H1 (cell line): ENCODE data around the gene NAALADL1. TPM values are rescaled to one million over a fixed set of nuclear protein-coding genes. Genes with fewer than 3 reads are reported as not detected.

Experiments used
- CTCF ChIA-PET: fragments of 300-600 bp; sonication (Branson Sonifier 250); formaldehyde crosslinking; loops from one replicate; lab custom pipeline; 2021; ENCODE audit not compliant: partially characterized antibody; lab: Charles Lee
- POLR2A ChIA-PET: fragments of 300-600 bp; sonication (Branson Sonifier 250); formaldehyde crosslinking; loops from one replicate; lab custom pipeline; 2021; ENCODE audit warnings: inconsistent platforms; ENCODE audit not compliant: partially characterized antibody; lab: Charles Lee
- DNase-seq, 2 experiments: peaks; one replicate each; pipeline versions ENCODE4 v3.0.0 to v3.0.0-alpha.2; 2010 to 2022; ENCODE audit warnings: low spot score in 2 of 2, low read depth in 1 of 2, mixed read lengths in 1 of 2
- FAIRE-seq: peaks from 2 replicates; lab custom pipeline; 2011; peaks lifted over from hg19 to GRCh38; lab: Jason Lieb, UNC
- H2AFZ ChIP-seq: 2 replicates; pipeline ENCODE4 v1.8.1; 2012; ENCODE audit warnings: low read length, inconsistent platforms
- H2AK5ac ChIP-seq: 2 replicates; pipeline ENCODE4 v1.6.1; 2013; ENCODE audit warnings: low read depth, low read length
- H2BK120ac ChIP-seq: replicated peaks from 2 replicates; pipeline ENCODE3; 2013; ENCODE audit warnings: low read depth, low read length, inconsistent platforms
- H2BK12ac ChIP-seq: 2 replicates; pipeline ENCODE4 v1.6.1; 2013; ENCODE audit warnings: low read depth, low read length
- H2BK15ac ChIP-seq: 2 replicates; pipeline ENCODE4 v1.6.1; 2013; ENCODE audit warnings: low read length
- H2BK20ac ChIP-seq: 2 replicates; pipeline ENCODE4 v1.6.1; 2013; ENCODE audit warnings: low read length
- H2BK5ac ChIP-seq: 2 replicates; pipeline ENCODE4 v1.6.1; 2013; ENCODE audit warnings: low read depth, low read length
- H3K14ac ChIP-seq: 2 replicates; pipeline ENCODE4 v1.6.1; 2013; ENCODE audit warnings: inconsistent platforms; ENCODE audit not compliant: insufficient read length
- H3K18ac ChIP-seq: 2 replicates; pipeline ENCODE4 v1.6.1; 2013; ENCODE audit warnings: low read length; ENCODE audit errors: extremely low read depth
- H3K23ac ChIP-seq: 2 replicates; pipeline ENCODE4 v1.6.1; 2013; ENCODE audit warnings: inconsistent platforms; ENCODE audit not compliant: insufficient read length
- H3K23me2 ChIP-seq: 2 replicates; pipeline ENCODE4 v1.6.1; 2013; ENCODE audit warnings: low read depth, low read length
- H3K27ac ChIP-seq: 2 replicates; pipeline ENCODE4 v1.6.1; 2011; ENCODE audit warnings: low read depth, low read length, inconsistent platforms
- H3K27me3 ChIP-seq, 4 experiments: replicated peaks in 1 of 4; 1 replicate in 1 of 4; 2 replicates in 3 of 4; pipeline versions ENCODE4 v1.6.1 to v1.8.1; 2011 to 2013; ENCODE audit warnings: low read length in 3 of 4, mild to moderate bottlenecking in 3 of 4, inconsistent platforms in 2 of 4, mixed read lengths in 2 of 4, moderate library complexity in 1 of 4; ENCODE audit not compliant: control insufficient read depth in 3 of 4, insufficient read depth in 3 of 4; ENCODE audit errors: extremely low read depth in 1 of 4
- H3K36me3 ChIP-seq, 4 experiments: 2 replicates each; pipeline versions ENCODE4 v1.6.1 to v1.8.1; 2011 to 2013; ENCODE audit warnings: mild to moderate bottlenecking in 4 of 4, low read length in 3 of 4, moderate library complexity in 2 of 4, control low read depth in 1 of 4, inconsistent platforms in 1 of 4; ENCODE audit not compliant: insufficient read depth in 4 of 4, control insufficient read depth in 2 of 4
- H3K4ac ChIP-seq: replicated peaks from 2 replicates; pipeline ENCODE3; 2013; ENCODE audit warnings: low read length, low read depth, mixed read lengths, inconsistent platforms; ENCODE audit not compliant: insufficient read length
- H3K4me1 ChIP-seq, 4 experiments: replicated peaks in 1 of 4; 1 replicate in 1 of 4; 2 replicates in 3 of 4; pipeline versions ENCODE4 v1.6.1 to v1.8.1; 2011 to 2013; ENCODE audit warnings: low read length in 3 of 4, inconsistent platforms in 2 of 4, mixed read lengths in 1 of 4; ENCODE audit not compliant: insufficient read depth in 4 of 4, control insufficient read depth in 3 of 4
- H3K4me2 ChIP-seq, 2 experiments: 2 replicates each; pipeline versions ENCODE4 v1.6.1 to v1.8.1; 2011 to 2013; ENCODE audit warnings: low read depth in 2 of 2, low read length in 2 of 2, control low read depth in 1 of 2, inconsistent platforms in 1 of 2, mild to moderate bottlenecking in 1 of 2; ENCODE audit not compliant: insufficient read depth in 1 of 2
- H3K4me3 ChIP-seq, 4 experiments: fragments of 200-600, 300-600 bp in 1 of 4; sonication (generic), shearing (Covaris generic), sonication (Bioruptor Twin) in 1 of 4; 2 replicates each; pipeline versions ENCODE4 v1.5.1 to v1.8.1; 2011 to 2016; ENCODE audit warnings: low read length in 4 of 4, low read depth in 3 of 4, control low read depth in 2 of 4, inconsistent platforms in 2 of 4, mild to moderate bottlenecking in 2 of 4, mixed read lengths in 1 of 4, moderate library complexity in 1 of 4; ENCODE audit not compliant: insufficient read depth in 2 of 4; ENCODE audit errors: extremely low read depth in 1 of 4
- H3K56ac ChIP-seq: replicated peaks from 2 replicates; pipeline ENCODE3; 2013; ENCODE audit warnings: low read depth, mild to moderate bottlenecking, mixed read lengths, low read length, inconsistent platforms; ENCODE audit not compliant: insufficient read length
- H3K79me1 ChIP-seq: 2 replicates; pipeline ENCODE4 v1.6.1; 2013; ENCODE audit warnings: low read depth, low read length, control low read depth
- H3K79me2 ChIP-seq, 2 experiments: 2 replicates each; pipeline versions ENCODE4 v1.6.1 to v1.8.1; 2012 to 2013; ENCODE audit warnings: low read length in 2 of 2, mild to moderate bottlenecking in 2 of 2, inconsistent platforms in 1 of 2; ENCODE audit not compliant: insufficient read depth in 2 of 2, control insufficient read depth in 1 of 2
- H3K9ac ChIP-seq, 4 experiments: replicated peaks in 1 of 4; 1 replicate in 1 of 4; 2 replicates in 3 of 4; pipeline versions ENCODE4 v1.6.1 to v1.8.1; 2011 to 2013; ENCODE audit warnings: low read depth in 3 of 4, low read length in 3 of 4, control low read depth in 2 of 4, mild to moderate bottlenecking in 2 of 4, moderate library complexity in 2 of 4, inconsistent platforms in 1 of 4; ENCODE audit errors: extremely low read depth in 1 of 4
- H3K9me3 ChIP-seq, 2 experiments: 2 replicates each; pipeline versions ENCODE4 v1.6.1 to v1.8.1; 2012 to 2013; ENCODE audit warnings: mild to moderate bottlenecking in 2 of 2, moderate library complexity in 2 of 2, control low read depth in 1 of 2, inconsistent platforms in 1 of 2, low read depth in 1 of 2, low read length in 1 of 2, mixed read lengths in 1 of 2; ENCODE audit not compliant: insufficient read depth in 2 of 2
- H4K20me1 ChIP-seq, 2 experiments: replicated peaks in 1 of 2; 2 replicates each; pipeline versions ENCODE3 to v1.8.1; 2011 to 2013; ENCODE audit warnings: inconsistent platforms in 2 of 2, low read length in 2 of 2, mild to moderate bottlenecking in 1 of 2; ENCODE audit not compliant: insufficient read depth in 2 of 2, control insufficient read depth in 1 of 2
- H4K5ac ChIP-seq: 2 replicates; pipeline ENCODE4 v1.6.1; 2013; ENCODE audit warnings: low read length, low read depth, mixed read lengths, inconsistent platforms; ENCODE audit not compliant: insufficient read length
- H4K8ac ChIP-seq: 2 replicates; pipeline ENCODE4 v1.8.0; 2013; ENCODE audit warnings: mild to moderate bottlenecking, moderate library complexity, low read length, inconsistent platforms; ENCODE audit not compliant: insufficient read depth; ENCODE audit errors: extremely low read depth
- H4K91ac ChIP-seq: replicated peaks from 2 replicates; pipeline ENCODE3; 2013; ENCODE audit warnings: low read length, mixed read lengths, inconsistent platforms; ENCODE audit not compliant: insufficient read length
- ASH2L ChIP-seq: fragments of 200-600, 300-600 bp; sonication (generic); IDR thresholded peaks from one replicate; pipeline ENCODE4 v1.7.1; 2017; ENCODE audit warnings: low read length
- ATF2 ChIP-seq: IDR thresholded peaks from 2 replicates; pipeline ENCODE4 v1.6.1; 2012; ENCODE audit warnings: low read length, inconsistent platforms
- BACH1 ChIP-seq: IDR thresholded peaks from 2 replicates; pipeline ENCODE4 v1.6.1; 2012; ENCODE audit warnings: low read length, improper control_type of control experiment
- BCL11A ChIP-seq, 2 experiments: IDR thresholded peaks; one replicate each; pipeline ENCODE4 v1.6.1; 2011; ENCODE audit warnings: low read depth in 2 of 2, low read length in 2 of 2, mild to moderate bottlenecking in 2 of 2
- CEBPB ChIP-seq: IDR thresholded peaks from 2 replicates; pipeline ENCODE4 v1.6.1; 2012; ENCODE audit warnings: low read depth, low read length
- HDAC6 ChIP-seq: IDR thresholded peaks from one replicate; pipeline ENCODE4 v1.7.1; 2012; ENCODE audit warnings: low read depth, mild to moderate bottlenecking, inconsistent platforms, low read length, moderate library complexity
- NANOG ChIP-seq: IDR thresholded peaks from 2 replicates; pipeline ENCODE4 v1.6.1; 2011; ENCODE audit warnings: low read length, low read depth, mild to moderate bottlenecking, inconsistent platforms; ENCODE audit not compliant: insufficient read depth, poor library complexity, severe bottlenecking
- NRF1 ChIP-seq: IDR thresholded peaks from 2 replicates; pipeline ENCODE4 v1.6.1; 2011; ENCODE audit warnings: mild to moderate bottlenecking, low read depth, low read length, improper control_type of control experiment
- WGBS, 2 experiments: shearing (Covaris generic) in 1 of 2; methylation state at CpG; one replicate each; pipeline versions ENCODE4 v1.1.6 to v1.1.7; 2013 to 2015; ENCODE audit warnings: low lambda C conversion rate in 2 of 2, mixed read lengths in 2 of 2, inconsistent platforms in 1 of 2, low coverage in 1 of 2, missing lambda C conversion rate in 1 of 2; ENCODE audit not compliant: insufficient replicate concordance in 2 of 2, insufficient coverage in 1 of 2, insufficient read length in 1 of 2; ENCODE audit errors: extremely low coverage in 1 of 2, missing lambda C conversion rate in 1 of 2; 5-methylcytosine and 5-hydroxymethylcytosine counted together
- polyA plus RNA-seq, 7 experiments: library from polyadenylated mRNA; depleted of rRNA in 3 of 7; stranded (reverse) in 5 of 7; unstranded in 2 of 7; fragments of >200 nt in 5 of 7; fragments of 200-250 nt in 2 of 7; gene quantifications; 1 replicate in 5 of 7; 2 replicates in 1 of 7; 4 replicates in 1 of 7; pipeline versions ENCODE4 v1.2.1 to v1.2.3, GENCODE V29; 2011 to 2013; ENCODE audit warnings: missing spikeins in 2 of 7, mixed read lengths in 2 of 7
- total RNA-seq: library from RNA; stranded (reverse); fragmentation: NEBNext Ultra II Directional; extraction: Animal tissue kit (Norgen Biotek cat#: 25700); gene quantifications from 2 replicates; pipeline ENCODE4 v1.2.1, GENCODE V29; 2021
- TF ChIP-seq, protein P1 (sequence below): IDR thresholded peaks from 2 replicates; pipeline ENCODE4 v1.6.1; 2012; ENCODE audit warnings: inconsistent platforms

The NAALADL1 gene
- total and polyA plus RNA-seq, 2 of the 8 experiments (the other 6 are each of a cell fraction or from before 2014, with no cell fraction given) = 7.5 to 9.9 TPM

GRCh38 chr11:65095974-65096806, 37.8 kb upstream of the NAALADL1 start, which contains the start of gene VPS51:
Gene VPS51, plus strand, starts transcription at chr11:65096214. Its CDS starts 37 bp downstream, at chr11:65096251.
- Histone ChIP-seq H2BK12ac (0 out of 2 replicates have a peak within 1 kb of the TSS, but pooled peaks have one; percentile 2), H3K56ac (no peak within 1 kb of the TSS), H2BK120ac (no peak within 1 kb of the TSS), H2AK5ac (no peak within 1 kb of the TSS), H3K23me2 (no peaks in the 10 kb centered on the region), H3K9me3 (no peaks in the 10 kb centered on the region), H3K4me1 (peaks cover 0 to 6% (median 4%) of the 10 kb centered on the region in 4 experiments; a peak in 6 of 7 replicates), H3K79me1 (peaks cover 2% of the 10 kb centered on the region; the same call in 1 of the 2 replicates), H3K9ac (peak within 1 kb of the TSS; percentile 70 to 82 (median 76)), H2BK20ac (no peak within 1 kb of the TSS), H3K36me3 (peaks cover 0 to 3% (median 0%) of the 10 kb centered on the region in 4 experiments; a peak in 1 of 8 replicates), H3K14ac (no peak within 1 kb of the TSS), H4K8ac (peak within 1 kb of the TSS; percentile 99), H3K4me2 (peak within 1 kb of the TSS; percentile 53 to 64), H3K27me3 (no peaks in the 10 kb centered on the region), H4K5ac (peak within 1 kb of the TSS; percentile 99), H2BK5ac (peak within 1 kb of the TSS; percentile 73), H4K20me1 (peaks cover 0 to 3% of the 10 kb centered on the region in 2 experiments), H3K27ac (peak within 1 kb of the TSS; percentile 67; the same call in 1 of the 2 replicates), H3K23ac (no peak within 1 kb of the TSS), H3K4ac (peak within 1 kb of the TSS; percentile 97), H2AFZ (peak within 1 kb of the TSS; percentile 100), H3K18ac (peak within 1 kb of the TSS; percentile 71), H2BK15ac (no peak within 1 kb of the TSS), H4K91ac (peak within 1 kb of the TSS; percentile 45), H3K4me3 (peak within 1 kb of the TSS; percentile 78 to 88 (median 78)), H3K79me2 (peaks cover 0 to 13% of the 10 kb centered on the region in 2 experiments; a peak in 1 of 4 replicates)
- DNase-seq (peak; percentile 70 to 93), FAIRE-seq (peak; percentile 68)
- ChIA-PET CTCF (interaction anchor here (4.4 kb wide), 1 partner anchor 14 kb away, joined by 85 read pairs; the partner anchor contains the start of gene TM7SF2), POLR2A (interaction anchor here (0.7 to 16.8 kb wide), 18 partner anchors 8 to 292 kb away, joined by 3 to 230 read pairs (median 4); partner anchors contain the start of genes ARL2, BATF2, CDCA5 and FAU)
- WGBS, 2 experiments = 1% methylated on average over 27 of the region's 52 CpGs; no CpG with 5 or more reads in 1 of the 2 experiments
- TF ChIP-seq CEBPB (peak; percentile 16; the same call in 1 of the 2 replicates), BACH1 (peak; percentile 61; the same call in 1 of the 2 replicates), HDAC6 (no peak), ATF2 (peak; percentile 74; the same call in 1 of the 2 replicates), BCL11A (IDR thresholded peaks at IDR 0.05; ENCODE audit: low read depth in 2 of 2, low read length in 2 of 2) (no peak), NRF1 (no peak), ASH2L (peak; percentile 86), NANOG (no peak)
- TF ChIP-seq, protein P1, sequence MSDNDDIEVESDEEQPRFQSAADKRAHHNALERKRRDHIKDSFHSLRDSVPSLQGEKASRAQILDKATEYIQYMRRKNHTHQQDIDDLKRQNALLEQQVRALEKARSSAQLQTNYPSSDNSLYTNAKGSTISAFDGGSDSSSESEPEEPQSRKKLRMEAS = peak; percentile 67
